IPS DF 6.9 (cell line): ENCODE data around the gene NME2.
A peak's percentile ranks its signal among the peaks of the same experiment; 100 is the strongest.

Experiments used
- DNase-seq: peaks from one replicate; pipeline ENCODE4 v3.0.0-alpha.2; 2013; ENCODE audit warnings: low read depth, low spot score
- H3K27ac ChIP-seq: one replicate; pipeline ENCODE4 v1.5.1; 2013; ENCODE audit warnings: low read length, control low read depth
- H3K27me3 ChIP-seq: 2 replicates; pipeline ENCODE4 v1.6.1; 2013; ENCODE audit warnings: mild to moderate bottlenecking, low read length; ENCODE audit not compliant: control insufficient read depth, insufficient read depth
- H3K36me3 ChIP-seq: 2 replicates; pipeline ENCODE4 v1.6.1; 2013; ENCODE audit warnings: low read length; ENCODE audit not compliant: control insufficient read depth, insufficient read depth
- H3K4me1 ChIP-seq: 2 replicates; pipeline ENCODE4 v1.6.1; 2013; ENCODE audit warnings: low read length; ENCODE audit not compliant: control insufficient read depth, insufficient read depth
- H3K4me3 ChIP-seq: 2 replicates; pipeline ENCODE4 v1.5.1; 2013; ENCODE audit warnings: mild to moderate bottlenecking, low read length
- H3K9me3 ChIP-seq: 2 replicates; pipeline ENCODE4 v1.6.1; 2013; ENCODE audit warnings: low read length, inconsistent platforms; ENCODE audit not compliant: control insufficient read depth, insufficient read depth
- WGBS: extraction: QIAGEN DNeasy Blood & Tissue Kit; methylation state at CpG from one replicate; pipeline ENCODE4 v1.1.7; 2013; ENCODE audit warnings: mixed read lengths, missing lambda C conversion rate; ENCODE audit not compliant: insufficient read length, insufficient coverage; 5-methylcytosine and 5-hydroxymethylcytosine counted together

NME2 gene

GRCh38 chr17:51153210-51154072 lies 12.8 kb upstream of the NME2 start, which contains the start of gene NME1:
Gene NME1, plus strand, starts transcription at chr17:51153559. Its CDS starts 2,096 bp downstream, at chr17:51155655.
- Histone ChIP-seq H3K36me3 (no peaks in the 10 kb centered on the region; the same call in 1 of the 2 replicates), H3K4me3 (peak within 1 kb of the TSS; percentile 59; the same call in 1 of the 2 replicates), H3K9me3 (no peaks in the 10 kb centered on the region), H3K27ac (no peak within 1 kb of the TSS), H3K27me3 (no peaks in the 10 kb centered on the region), H3K4me1 (no peaks in the 10 kb centered on the region)
- WGBS, result no CpG with 5 or more reads among the region's 60 CpGs
- peak; percentile 95 for DNase-seq

- WGBS, result no CpG with 5 or more reads among the region's 6 CpGs
- no peak for DNase-seq
Measured at GRCh38 chr17:51154176-51154575, 12.0 kb upstream of the NME2 start.

GRCh38 chr17:51155416-51155815 lies 10.8 kb upstream of the NME2 start:
- H3K27me3 ChIP-seq, result no peaks in the 10 kb centered on the region
- DNase-seq, result no peak
- no peak overlapping the region for H3K4me3 ChIP-seq
- peaks cover 6% of the 10 kb centered on the region; the same call in 1 of the 2 replicates for H3K36me3 ChIP-seq
- no peaks in the 10 kb centered on the region for H3K9me3 ChIP-seq
- no peak overlapping the region for H3K27ac ChIP-seq
- H3K4me1 ChIP-seq, result no peaks in the 10 kb centered on the region
- no CpG with 5 or more reads among the region's 8 CpGs for WGBS

More at GRCh38 chr17:51154176-51154575, 12.0 kb upstream of the NME2 start:
- no peaks in the 10 kb centered on the region for H3K4me1 ChIP-seq
- H3K36me3 ChIP-seq, result no peaks in the 10 kb centered on the region; the same call in 1 of the 2 replicates
- H3K27ac ChIP-seq, result no peak overlapping the region
- H3K27me3 ChIP-seq, result no peaks in the 10 kb centered on the region
- peak overlapping the region; percentile 59; the same call in 1 of the 2 replicates for H3K4me3 ChIP-seq
- no peaks in the 10 kb centered on the region for H3K9me3 ChIP-seq

GRCh38 chr17:51159604-51160003 lies 6.6 kb upstream of the NME2 start:
- DNase-seq, result no peak
- no CpG with 5 or more reads among the region's 3 CpGs for WGBS
- Histone ChIP-seq H3K4me1 (no peaks in the 10 kb centered on the region), H3K27ac (no peak overlapping the region), H3K4me3 (no peak overlapping the region), H3K27me3 (no peaks in the 10 kb centered on the region), H3K36me3 (peaks cover 17% of the 10 kb centered on the region; the same call in 1 of the 2 replicates), H3K9me3 (no peaks in the 10 kb centered on the region)

- Histone ChIP-seq H3K4me3 (no peak overlapping the region), H3K4me1 (no peaks in the 10 kb centered on the region), H3K9me3 (no peaks in the 10 kb centered on the region), H3K27me3 (no peaks in the 10 kb centered on the region), H3K27ac (no peak overlapping the region), H3K36me3 (peaks cover 17% of the 10 kb centered on the region; the same call in 1 of the 2 replicates)
- no CpG with 5 or more reads among the region's 3 CpGs for WGBS
- no peak for DNase-seq
Measured at GRCh38 chr17:51161541-51161940, 4.7 kb upstream of the NME2 start.

GRCh38 chr17:51164911-51165679 lies 1.1 kb upstream of the NME2 start:
- Histone ChIP-seq H3K27ac (no peak overlapping the region), H3K4me1 (no peaks in the 10 kb centered on the region), H3K36me3 (peaks cover 19% of the 10 kb centered on the region; the same call in 1 of the 2 replicates), H3K9me3 (no peaks in the 10 kb centered on the region), H3K4me3 (peak overlapping the region; percentile 58; the same call in 1 of the 2 replicates), H3K27me3 (no peaks in the 10 kb centered on the region)
- WGBS, result no CpG with 5 or more reads among the region's 16 CpGs
- DNase-seq, result no peak

- no CpG with 5 or more reads among the region's 21 CpGs for WGBS
- H3K27me3 ChIP-seq, result no peaks in the 10 kb centered on the region
- DNase-seq, result no peak
- H3K27ac ChIP-seq, result no peak overlapping the region
- H3K4me3 ChIP-seq, result peak overlapping the region; percentile 58; the same call in 1 of the 2 replicates
- H3K36me3 ChIP-seq, result peaks cover 17% of the 10 kb centered on the region; the same call in 1 of the 2 replicates
- H3K4me1 ChIP-seq, result no peaks in the 10 kb centered on the region
- H3K9me3 ChIP-seq, result no peaks in the 10 kb centered on the region
Measured at GRCh38 chr17:51165680-51166197, 472 bp upstream of the NME2 start.

- Histone ChIP-seq H3K9me3 (no peaks in the 10 kb centered on the region), H3K4me1 (no peaks in the 10 kb centered on the region), H3K27ac (no peak overlapping the region), H3K36me3 (peaks cover 8% of the 10 kb centered on the region; the same call in 1 of the 2 replicates), H3K4me3 (peak overlapping the region; percentile 58), H3K27me3 (no peaks in the 10 kb centered on the region)
- WGBS, result no CpG with 5 or more reads among the region's 42 CpGs
- no peak for DNase-seq
Measured at GRCh38 chr17:51166987-51167931, 1.0 kb downstream of the NME2 start.

GRCh38 chr17:51169340-51169739 lies 3.1 kb downstream of the NME2 start:
- Histone ChIP-seq H3K9me3 (no peaks in the 10 kb centered on the region), H3K36me3 (peaks cover 8% of the 10 kb centered on the region; the same call in 1 of the 2 replicates), H3K4me1 (no peaks in the 10 kb centered on the region), H3K27ac (no peak overlapping the region), H3K4me3 (no peak overlapping the region), H3K27me3 (no peaks in the 10 kb centered on the region)
- WGBS, result no CpG with 5 or more reads among the region's 1 CpG
- DNase-seq, result no peak
